GM21619 (cell line): ENCODE measurements around the gene DSTN.

Experiments used
- ATAC-seq: cut with Tn5 transposase; IDR thresholded peaks from one replicate; pipeline ENCODE4 v1.9.1; 2021; ENCODE audit not compliant: unreplicated experiment

DSTN gene

GRCh38 chr20:17611540-17612286 is 41.8 kb downstream of the DSTN start:
- ATAC-seq: no peak

- no peak for ATAC-seq
These were observed 42.6 kb downstream of the DSTN start for GRCh38 chr20:17612287-17612991.

- ATAC-seq: no peak
These were observed 43.1 kb downstream of the DSTN start for GRCh38 chr20:17612992-17613327.

GRCh38 chr20:17613328-17614175 is 43.7 kb downstream of the DSTN start:
- ATAC-seq: no peak

GRCh38 chr20:17614176-17614811 is 44.4 kb downstream of the DSTN start:
- ATAC-seq: no peak

GRCh38 chr20:17614812-17615644 is 45.2 kb downstream of the DSTN start:
- ATAC-seq: no peak

GRCh38 chr20:17615645-17616479 is 46.0 kb downstream of the DSTN start:
- no peak for ATAC-seq

GRCh38 chr20:17616480-17617211 is 46.8 kb downstream of the DSTN start:
- no peak for ATAC-seq

GRCh38 chr20:17617212-17617867 is 47.5 kb downstream of the DSTN start:
- no peak for ATAC-seq

- ATAC-seq: no peak
These were observed 48.2 kb downstream of the DSTN start for GRCh38 chr20:17617868-17618672.

- no peak for ATAC-seq
These were observed 48.8 kb downstream of the DSTN start for GRCh38 chr20:17618673-17619013.

- no peak for ATAC-seq
These were observed 49.6 kb downstream of the DSTN start for GRCh38 chr20:17619351-17620093.

GRCh38 chr20:17620371-17621228 is 50.7 kb downstream of the DSTN start:
- no peak for ATAC-seq

- ATAC-seq: no peak
These were observed 51.5 kb downstream of the DSTN start for GRCh38 chr20:17621229-17621968.
